NCI-H345 (cell line): Measurements from ENCODE around the gene SUGT1.
"Not testable (repeated sequence)": the region's sequence is repeated elsewhere in the genome, so short reads cannot be mapped to it uniquely, and the experiment has no call there.

Experiments
- DNase-seq: peaks from one replicate; lab custom pipeline; 2025; lab: John Stamatoyannopoulos, UW

Gene SUGT1

GRCh38 chr13:52652196-52652979 is at the start of gene SUGT1:
Gene SUGT1 (plus strand): TSS chr13:52652836. CDS start chr13:52652921, 85 bp downstream.
- peak; percentile 96 for DNase-seq

- not testable (repeated sequence) for DNase-seq
Observed at GRCh38 chr13:52603316-52603715, 49.3 kb upstream of the SUGT1 start.

DNA sequence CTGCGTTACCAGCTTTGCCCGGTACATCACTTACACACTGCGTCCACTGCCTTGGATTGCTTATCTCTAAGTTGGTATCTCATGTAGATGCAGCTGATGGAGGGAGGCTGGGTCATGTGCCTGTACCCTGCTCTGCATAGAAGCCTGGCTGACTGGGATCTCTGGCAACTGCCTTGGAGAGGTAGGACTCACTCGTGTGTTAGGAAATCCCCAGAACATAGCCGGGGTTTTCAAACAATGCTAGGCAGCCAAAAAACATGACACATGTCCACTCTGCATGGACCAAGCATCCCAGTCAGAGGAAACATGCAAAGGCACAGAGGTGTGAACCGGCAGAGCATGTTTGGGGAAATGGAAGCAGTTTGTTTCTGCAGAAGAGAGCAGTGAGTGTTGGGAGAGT is 46.5 kb upstream of the SUGT1 start:
- not testable (repeated sequence) for DNase-seq

GRCh38 chr13:52606795-52607194 is 45.8 kb upstream of the SUGT1 start:
- DNase-seq: not testable (repeated sequence)

DNA sequence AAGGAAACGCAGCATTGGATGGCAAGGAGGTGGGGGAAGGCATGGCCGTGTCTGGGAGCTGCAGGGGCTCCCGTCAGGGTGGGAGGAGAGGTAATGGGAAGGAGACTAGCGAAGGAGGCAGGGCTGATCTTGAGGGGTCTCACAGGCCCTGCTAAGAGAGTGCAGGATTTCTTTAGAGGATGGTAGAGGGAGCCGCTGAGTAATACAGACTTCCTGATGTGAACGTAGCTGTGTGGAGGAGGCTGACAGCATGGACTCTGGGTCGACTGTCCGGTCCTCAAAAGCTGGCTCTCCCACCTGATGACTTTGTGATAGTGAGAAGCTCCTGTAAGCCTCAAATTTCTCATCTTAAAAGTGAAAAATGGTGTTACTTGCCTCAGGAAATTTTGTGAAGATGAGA is 44.5 kb upstream of the SUGT1 start:
- not testable (repeated sequence) for DNase-seq

DNA sequence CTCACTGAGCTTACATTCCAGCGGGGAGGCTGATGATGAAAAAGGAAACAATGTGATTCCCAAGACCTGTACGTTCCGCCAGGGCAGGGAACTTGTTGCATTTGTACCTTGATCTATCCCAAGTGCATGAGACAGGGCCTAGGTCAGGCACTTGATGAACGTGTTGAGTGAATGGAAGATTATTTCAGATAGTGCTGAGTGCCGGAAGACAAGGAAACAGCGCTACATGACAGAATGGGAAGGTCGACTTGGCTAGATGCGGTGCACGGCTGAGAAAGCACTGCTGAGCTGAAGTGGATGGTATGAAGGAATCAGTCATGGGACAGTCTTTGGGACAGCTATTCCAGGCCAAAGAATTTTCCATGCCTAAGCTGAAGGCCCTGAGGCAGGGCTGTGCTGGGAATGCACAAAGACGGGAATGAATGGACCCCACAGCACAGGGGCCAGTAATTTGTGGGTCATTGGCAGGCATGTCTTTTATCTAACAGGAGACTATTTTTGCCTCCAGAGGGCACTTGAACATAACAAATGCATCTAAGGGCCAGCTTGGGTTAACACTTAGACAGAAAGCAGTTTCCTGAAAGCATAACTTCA is 43.5 kb upstream of the SUGT1 start:
- peak; percentile 5 for DNase-seq

GRCh38 chr13:52610158-52610557 is 42.5 kb upstream of the SUGT1 start:
- DNase-seq: not testable (repeated sequence)

DNA sequence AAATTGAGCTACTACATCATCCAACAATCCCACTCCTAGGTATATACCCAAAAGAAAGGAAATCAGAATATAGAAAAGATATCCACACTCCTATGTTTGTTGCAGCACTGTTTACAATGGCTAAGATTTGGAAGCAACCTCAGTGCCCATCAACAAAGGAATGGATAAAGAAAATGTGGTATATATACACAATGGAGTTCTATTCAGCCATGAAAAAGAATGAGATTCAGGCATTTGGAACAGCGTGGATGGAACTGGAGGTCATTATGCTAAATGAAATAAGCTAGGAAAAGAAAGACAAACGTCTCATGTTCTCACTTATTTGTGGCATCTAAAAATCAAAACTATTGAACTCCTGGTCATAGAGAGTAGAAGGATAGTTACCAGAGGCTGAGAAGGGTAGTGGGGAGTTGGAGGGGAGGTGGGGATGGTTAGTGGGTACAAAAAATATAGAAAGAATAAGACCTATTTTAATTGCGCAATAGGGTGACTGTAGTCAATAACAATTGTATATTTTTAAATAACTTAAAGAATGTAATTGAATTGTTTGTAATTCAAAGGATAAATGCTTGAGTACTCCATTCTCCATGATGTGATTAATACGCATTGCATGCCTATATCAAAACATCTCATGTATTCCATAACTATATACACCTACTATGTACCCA is 37.4 kb upstream of the SUGT1 start:
- DNase-seq: no peak

DNA sequence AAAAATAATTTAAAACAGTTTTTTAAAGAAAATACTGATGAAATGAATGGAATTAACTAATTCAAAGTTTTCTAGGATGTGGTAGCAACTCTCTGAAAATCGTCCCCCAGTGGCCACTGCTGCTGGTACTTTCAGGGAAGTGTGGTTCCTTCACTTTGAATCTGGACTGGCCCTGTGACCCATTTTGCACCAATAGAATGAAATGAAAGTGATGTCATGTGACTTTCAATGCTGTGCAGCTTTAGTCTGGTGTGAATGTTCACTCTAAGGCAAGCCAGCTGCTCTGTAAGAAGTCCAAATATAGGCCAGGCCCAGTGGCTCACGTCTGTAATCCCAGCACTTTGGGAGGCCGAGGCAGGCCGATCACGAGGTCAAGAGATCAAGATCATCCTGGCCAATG is 36.8 kb upstream of the SUGT1 start:
- DNase-seq: no peak

DNA sequence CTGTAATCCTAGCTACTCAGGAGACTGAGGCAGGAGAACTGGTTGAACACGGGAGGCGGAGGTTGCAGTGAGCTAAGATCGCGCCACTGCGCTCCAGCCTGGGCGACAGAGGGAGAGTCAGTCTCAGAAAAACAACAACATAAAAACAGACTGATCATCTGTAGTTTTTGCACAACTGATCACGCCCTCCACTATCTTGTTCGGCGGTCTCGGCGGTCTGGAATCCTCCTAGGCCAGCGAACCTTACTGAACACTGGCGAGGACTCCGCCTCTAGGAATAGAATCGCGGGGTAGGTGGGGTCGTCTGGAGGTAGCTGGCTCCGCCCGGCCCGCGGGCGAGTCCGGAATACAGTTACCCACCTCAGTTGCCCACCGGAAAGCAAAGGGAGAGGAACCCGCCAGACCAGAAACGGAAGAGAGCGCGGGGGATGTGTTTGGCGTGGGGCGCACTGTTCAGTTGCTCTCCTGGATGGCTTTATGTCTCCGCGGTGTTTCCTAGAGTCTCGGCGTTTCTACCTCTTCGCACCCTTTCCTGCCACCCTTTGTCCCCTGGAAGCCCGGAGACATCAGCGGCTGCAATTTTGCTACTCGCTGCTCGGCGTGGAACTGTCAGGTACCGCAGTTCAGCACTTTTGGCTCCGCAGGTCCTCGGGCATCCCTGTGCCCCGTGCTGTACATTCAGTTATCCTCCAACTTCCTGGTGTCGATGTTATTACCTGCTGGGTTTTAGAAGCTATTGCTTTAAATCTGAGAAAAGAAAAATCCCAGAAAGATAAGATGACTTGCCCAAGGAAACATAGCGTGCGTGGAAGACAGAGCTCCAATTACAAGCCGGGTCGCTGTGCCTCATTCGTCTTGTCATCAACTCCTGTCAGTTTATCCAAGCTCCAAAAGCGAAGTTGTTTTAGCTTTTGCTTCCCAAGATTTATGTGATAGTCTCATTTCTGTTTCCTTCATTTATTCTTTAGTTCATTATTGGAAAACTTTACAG is 35.3 kb upstream of the SUGT1 start:
- DNase-seq: peak; percentile 86

DNA sequence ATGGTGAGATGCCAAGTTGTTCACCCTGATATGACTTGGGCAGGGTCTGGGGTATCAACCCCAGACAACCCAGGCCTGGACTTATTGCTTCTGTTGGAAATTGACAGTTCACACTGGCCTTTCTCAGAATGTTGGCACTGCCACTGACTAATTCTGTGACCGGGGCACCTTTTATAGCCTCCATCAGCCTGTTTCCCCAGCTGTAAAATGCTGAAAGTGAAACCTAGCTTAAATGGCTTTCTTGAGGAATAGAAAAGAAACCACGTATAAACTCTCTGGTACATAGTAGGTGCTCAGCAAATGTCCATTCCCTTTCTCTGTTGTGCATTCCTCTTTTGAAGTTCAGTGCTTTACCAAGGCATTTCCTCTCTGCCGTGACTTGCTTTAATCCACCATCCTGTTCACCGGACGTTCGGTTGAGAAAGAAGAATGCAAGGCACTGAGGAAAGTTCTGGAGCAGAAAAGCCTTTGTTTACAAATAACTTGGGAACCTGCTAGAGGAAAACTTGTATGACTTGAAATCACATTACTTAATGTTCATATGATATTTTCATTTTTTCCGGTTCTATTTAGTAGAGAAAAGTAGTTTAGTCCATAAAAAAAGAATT is 21.4 kb upstream of the SUGT1 start:
- DNase-seq: not testable (repeated sequence)

- no peak for DNase-seq
Observed at GRCh38 chr13:52638666-52639328, 13.8 kb upstream of the SUGT1 start.

DNA sequence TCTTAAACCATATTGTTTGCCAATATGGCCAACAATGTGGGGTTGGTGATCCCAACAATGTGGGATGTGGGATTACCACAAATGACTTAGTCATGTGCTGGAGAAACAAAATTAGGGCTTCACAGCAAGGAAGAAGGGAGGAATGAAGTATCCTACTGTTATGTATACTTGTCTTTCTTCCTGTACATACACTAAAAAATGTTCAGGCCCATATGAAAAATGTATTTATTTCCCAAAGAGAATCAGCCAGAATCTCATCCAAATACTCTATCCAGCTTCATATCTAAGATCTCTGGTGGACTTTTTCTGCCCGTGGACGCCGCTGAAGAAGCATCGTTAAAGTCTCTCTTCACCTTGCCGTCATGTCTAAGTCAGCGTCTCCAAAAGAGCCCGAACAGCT is 10.5 kb upstream of the SUGT1 start, which contains the start of gene HNRNPA1L2:
Gene HNRNPA1L2 (plus strand): TSS at position 301 of the 400 bp plus-strand sequence. CDS start 62 bp downstream, at position 363.
- no peak for DNase-seq

GRCh38 chr13:52644108-52644507 is 8.5 kb upstream of the SUGT1 start:
- no peak for DNase-seq

GRCh38 chr13:52646967-52647366 is 5.7 kb upstream of the SUGT1 start:
- DNase-seq: no peak

DNA sequence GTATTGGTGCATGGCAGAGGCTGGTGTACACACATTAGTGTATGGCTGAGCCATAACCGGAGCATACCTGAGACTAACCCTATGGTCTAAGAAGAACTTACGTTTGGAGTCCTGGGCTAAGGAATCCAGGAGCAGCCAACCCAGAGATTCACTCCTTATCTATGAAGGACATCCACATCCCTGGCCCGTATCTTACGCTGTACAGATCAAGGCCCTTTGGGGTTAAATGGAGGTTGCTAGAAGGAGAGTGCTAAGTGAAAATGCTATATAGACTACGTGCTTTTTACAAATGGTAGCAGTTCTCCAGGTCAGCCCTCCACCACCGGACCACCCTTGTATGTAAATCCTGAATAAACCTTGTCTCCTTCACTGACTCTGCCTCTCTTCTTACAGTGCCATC is 1.9 kb upstream of the SUGT1 start:
- no peak for DNase-seq

GRCh38 chr13:52651897-52652195 is 790 bp upstream of the SUGT1 start:
- DNase-seq: no peak

DNA sequence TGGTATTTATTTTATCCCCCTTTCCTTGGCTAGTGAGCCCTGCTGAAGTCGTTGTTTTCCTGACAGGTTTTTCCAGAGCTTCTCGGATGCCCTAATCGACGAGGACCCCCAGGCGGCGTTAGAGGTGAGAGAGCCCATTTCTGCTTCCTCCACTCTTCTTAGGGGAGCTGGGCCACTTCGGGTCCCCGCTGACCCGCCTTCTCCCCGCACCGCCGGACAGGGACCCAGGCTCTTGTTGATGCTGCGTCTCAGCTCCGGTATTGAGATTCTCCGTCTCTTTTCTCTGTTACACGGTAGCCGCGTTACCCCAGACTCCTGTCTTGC is 306 bp downstream of the SUGT1 start:
- DNase-seq: no peak

- DNase-seq: no peak
Observed at GRCh38 chr13:52659340-52659739, 6.7 kb downstream of the SUGT1 start.

DNA sequence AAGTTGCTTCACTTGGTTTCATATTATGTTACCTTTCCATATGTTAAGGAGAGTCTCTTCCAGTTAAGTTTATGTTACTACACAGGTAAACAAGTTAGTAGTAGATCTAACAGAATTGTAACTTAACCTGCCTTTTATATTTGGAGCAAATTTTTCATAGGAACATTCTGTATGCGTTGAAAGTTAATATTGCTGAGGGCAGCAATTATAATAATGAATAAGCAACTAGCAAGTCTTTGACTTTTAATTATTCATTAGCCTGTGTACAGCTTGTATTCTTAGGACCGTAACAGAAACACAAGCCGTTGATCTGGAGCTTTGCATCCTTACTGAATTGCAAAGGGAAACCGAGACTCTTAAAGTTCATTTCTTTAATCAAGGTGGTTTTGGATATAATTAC is 11.6 kb downstream of the SUGT1 start:
- DNase-seq: no peak

GRCh38 chr13:52665325-52665724 is 12.7 kb downstream of the SUGT1 start:
- DNase-seq: no peak
